Upper lobe of left lung (tissue), 4 donors: ENCODE results near the gene CNTNAP4.

Source experiments
- POLR2AphosphoS5 ChIP-seq, 2 donors: sonication (generic); formaldehyde crosslinking; IDR thresholded peaks; one replicate each; pipeline ENCODE4 v1.5.1; 2017; ENCODE audit warnings: antibody characterized with exemption in 2 of 2
- TF ChIP-seq, protein P1 (sequence below), 6 experiments: fragments of 450-650 bp in 4 of 6; fragments of 200-600 bp in 2 of 6; sonication (generic) in 2 of 6; IDR thresholded peaks; one replicate each; pipeline ENCODE4 v1.5.1; 2016 to 2019; ENCODE audit warnings: antibody characterized with exemption in 6 of 6

DNA sequence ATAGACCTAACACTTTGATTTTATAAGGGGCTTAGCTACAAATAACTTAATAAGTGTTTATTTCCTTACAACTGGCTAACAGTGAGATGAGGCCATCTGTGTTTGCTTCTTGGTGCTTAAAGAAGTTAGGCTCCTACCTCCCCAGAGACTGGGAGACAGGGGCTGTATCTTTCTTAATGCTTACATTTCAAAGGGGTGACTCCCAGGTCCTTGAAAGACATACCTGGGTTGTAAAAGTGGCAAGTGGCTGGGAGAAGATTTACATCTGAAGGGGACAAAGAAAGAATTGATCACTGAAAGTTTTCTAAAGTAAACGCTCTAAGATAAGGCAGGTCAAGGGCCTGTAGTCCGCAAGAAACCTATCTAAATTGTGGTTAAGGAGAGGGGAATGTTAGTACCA is 196.8 kb downstream of the CNTNAP4 start:
- TF ChIP-seq, protein P1, sequence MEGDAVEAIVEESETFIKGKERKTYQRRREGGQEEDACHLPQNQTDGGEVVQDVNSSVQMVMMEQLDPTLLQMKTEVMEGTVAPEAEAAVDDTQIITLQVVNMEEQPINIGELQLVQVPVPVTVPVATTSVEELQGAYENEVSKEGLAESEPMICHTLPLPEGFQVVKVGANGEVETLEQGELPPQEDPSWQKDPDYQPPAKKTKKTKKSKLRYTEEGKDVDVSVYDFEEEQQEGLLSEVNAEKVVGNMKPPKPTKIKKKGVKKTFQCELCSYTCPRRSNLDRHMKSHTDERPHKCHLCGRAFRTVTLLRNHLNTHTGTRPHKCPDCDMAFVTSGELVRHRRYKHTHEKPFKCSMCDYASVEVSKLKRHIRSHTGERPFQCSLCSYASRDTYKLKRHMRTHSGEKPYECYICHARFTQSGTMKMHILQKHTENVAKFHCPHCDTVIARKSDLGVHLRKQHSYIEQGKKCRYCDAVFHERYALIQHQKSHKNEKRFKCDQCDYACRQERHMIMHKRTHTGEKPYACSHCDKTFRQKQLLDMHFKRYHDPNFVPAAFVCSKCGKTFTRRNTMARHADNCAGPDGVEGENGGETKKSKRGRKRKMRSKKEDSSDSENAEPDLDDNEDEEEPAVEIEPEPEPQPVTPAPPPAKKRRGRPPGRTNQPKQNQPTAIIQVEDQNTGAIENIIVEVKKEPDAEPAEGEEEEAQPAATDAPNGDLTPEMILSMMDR (IDR thresholded peaks at IDR 0.05), result no peak
- TF ChIP-seq POLR2AphosphoS5 (IDR thresholded peaks at IDR 0.05), result no peak
